ENCODE results near the gene SP6. TPM values are rescaled to one million over a fixed set of nuclear protein-coding genes. Genes with fewer than 3 reads are reported as not detected.
A peak's percentile ranks its signal among the peaks of the same experiment; 100 is the strongest.

The SP6 gene
- total and polyA plus RNA-seq, 2 of the 4 experiments (the other 2 are of a cell fraction), result under 0.01 to 0.31 TPM

- no peak for TF ChIP-seq NFE2L2 (IDR thresholded peaks at IDR 0.05; ENCODE audit: low read depth, low read length)
- TF ChIP-seq, protein P1, sequence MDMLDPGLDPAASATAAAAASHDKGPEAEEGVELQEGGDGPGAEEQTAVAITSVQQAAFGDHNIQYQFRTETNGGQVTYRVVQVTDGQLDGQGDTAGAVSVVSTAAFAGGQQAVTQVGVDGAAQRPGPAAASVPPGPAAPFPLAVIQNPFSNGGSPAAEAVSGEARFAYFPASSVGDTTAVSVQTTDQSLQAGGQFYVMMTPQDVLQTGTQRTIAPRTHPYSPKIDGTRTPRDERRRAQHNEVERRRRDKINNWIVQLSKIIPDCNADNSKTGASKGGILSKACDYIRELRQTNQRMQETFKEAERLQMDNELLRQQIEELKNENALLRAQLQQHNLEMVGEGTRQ (IDR thresholded peaks at IDR 0.05; ENCODE audit: low read depth, low read length), result no peak
- no peak for TF ChIP-seq CEBPB (IDR thresholded peaks at IDR 0.05; ENCODE audit: low read depth, low read length)
- TF ChIP-seq FOS (IDR thresholded peaks at IDR 0.05; ENCODE audit: low read depth, low read length), result no peak
- TF ChIP-seq RAD21 (IDR thresholded peaks at IDR 0.05; ENCODE audit: low read length), result no peak
Measured at GRCh38 chr17:47821031-47821423, 29.9 kb downstream of the SP6 start (continued).

DNA sequence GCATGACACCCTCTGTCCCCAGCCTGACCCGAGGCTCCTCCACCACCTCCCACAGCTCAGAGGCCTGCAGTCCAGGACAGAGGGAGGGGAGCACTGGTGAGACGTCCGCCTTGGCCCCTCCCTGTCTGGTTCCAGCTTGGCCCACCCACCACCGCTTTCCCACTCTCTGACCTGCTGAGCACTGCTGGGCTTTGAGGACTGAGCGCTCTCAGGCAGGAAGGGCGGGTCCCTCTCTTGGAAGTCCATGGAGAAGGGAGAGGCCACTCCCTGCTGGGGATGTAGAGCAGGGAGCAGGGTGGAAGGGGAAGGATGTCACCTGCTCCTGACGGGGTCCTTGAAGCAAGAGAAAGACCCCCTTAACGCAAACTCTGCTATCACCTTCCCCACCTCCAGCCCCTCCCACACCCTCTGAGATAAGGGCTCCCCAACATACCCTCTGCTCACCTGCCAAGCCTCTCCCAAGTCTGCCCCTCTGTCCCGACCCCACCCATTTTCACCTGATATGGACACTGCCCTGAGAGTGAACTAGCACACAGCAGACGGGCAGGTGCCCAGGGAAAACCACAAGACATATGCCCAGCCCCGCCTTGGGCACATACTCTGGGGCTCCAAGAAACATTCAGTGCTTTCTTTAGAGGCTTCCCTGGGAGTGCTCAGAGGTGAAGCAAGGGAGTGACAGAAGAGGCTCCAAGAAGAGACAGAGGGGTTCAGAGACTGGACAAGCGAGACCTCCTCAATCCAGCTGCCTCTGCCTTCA lies 30.8 kb downstream of the SP6 start:
- Histone ChIP-seq H4K8ac (ENCODE audit: low read depth in 2 of 2, low read length in 2 of 2) (no peak overlapping the region), H3K79me1 (ENCODE audit: low read depth in 1 of 2, low read length in 2 of 2) (peaks cover 0 to 17% of the 10 kb centered on the region in 2 experiments; a peak in 1 of 4 replicates), H3K23ac (ENCODE audit: low read depth, low read length) (no peak overlapping the region), H3K36me3 (ENCODE audit: control insufficient read depth, insufficient read depth, low read length) (peaks cover 48% of the 10 kb centered on the region), H4K20me1 (ENCODE audit: insufficient read depth, low read length) (no peaks in the 10 kb centered on the region), H3K4me2 (ENCODE audit: low read depth, low read length) (no peak overlapping the region; the same call in 1 of the 2 replicates), H3K56ac (ENCODE audit: extremely low read depth, insufficient read depth, low read length) (no peak overlapping the region), H3K4me1 (ENCODE audit: control insufficient read depth, insufficient read depth, low read length) (peaks cover 11% of the 10 kb centered on the region; the same call in 1 of the 2 replicates), H3K14ac (replicated peaks; ENCODE audit: low read depth, low read length) (no peak overlapping the region), H4K5ac (ENCODE audit: low read depth, low read length) (no peak overlapping the region), H4K91ac (ENCODE audit: insufficient read depth, low read depth, low read length) (no peak overlapping the region), H3K4me3 (ENCODE audit: insufficient read depth, low read depth, low read length) (no peak overlapping the region), H3K9ac (ENCODE audit: low read depth, low read length) (no peak overlapping the region), H3K4ac (ENCODE audit: low read depth, low read length) (no peak overlapping the region), H2AFZ (replicated peaks; ENCODE audit: low read length, poor library complexity) (no peak overlapping the region), H2BK20ac (ENCODE audit: low read depth, low read length) (no peak overlapping the region), H2BK120ac (ENCODE audit: low read depth, low read length) (no peak overlapping the region), H2AK5ac (ENCODE audit: low read depth, low read length) (no peak overlapping the region), H3K27me3 (ENCODE audit: control insufficient read depth, insufficient read depth, low read length) (no peaks in the 10 kb centered on the region), H3K9me3 (ENCODE audit: control insufficient read depth, insufficient read depth, low read length) (no peaks in the 10 kb centered on the region), H2BK5ac (ENCODE audit: low read depth, low read length, poor library complexity, severe bottlenecking) (no peak overlapping the region), H3K9me1 (ENCODE audit: insufficient read depth, low read length) (0 out of 2 replicates have a peak, but pooled peaks cover 4% of the 10 kb centered on the region), H3K18ac (ENCODE audit: low read depth, low read length) (no peak overlapping the region), H3K27ac (ENCODE audit: insufficient read depth, low read length) (no peak overlapping the region), H2AK9ac (replicated peaks; ENCODE audit: low read depth, low read length, poor library complexity) (peak overlapping the region; percentile 25), H2BK15ac (ENCODE audit: low read depth, low read length) (no peak overlapping the region)
- DNase-seq, result no peak
- no peak for ATAC-seq (ENCODE audit: low read depth)
- no TSS peak for BruUV-seq (replicated peaks)
- dilution Hi-C loops (cut with HindIII; ENCODE audit: low sequenced_read_pairs, unreplicated experiment) (no loop called here), in situ Hi-C loops (cut with MboI; ENCODE audit: low sequenced_read_pairs) (no loop called here), intact Hi-C loops (cut with micrococcal nuclease) (no loop called here)
- ChIA-PET POLR2A (ENCODE audit: unreplicated experiment) (no interaction called here), CTCF (no interaction called here)
- WGBS, 2 experiments (ENCODE audit: extremely low coverage in 2 of 2, insufficient read length in 1 of 2), result no CpG with 5 or more reads among the region's 12 CpGs
- TF ChIP-seq ELK1 (IDR thresholded peaks at IDR 0.05; ENCODE audit: borderline replicate concordance, low read depth, low read length), result no peak
- no peak for TF ChIP-seq NFE2L2 (IDR thresholded peaks at IDR 0.05; ENCODE audit: low read depth, low read length)
- no peak for TF ChIP-seq MXI1 (IDR thresholded peaks at IDR 0.05; ENCODE audit: borderline replicate concordance, low read depth, low read length)
